ENCODE data around the gene PFKL. TPM values are rescaled to one million over a fixed set of nuclear protein-coding genes. Genes with fewer than 3 reads are reported as not detected.
A peak's percentile ranks its signal among the peaks of the same experiment; 100 is the strongest.

PFKL gene
- total RNA-seq, 1 donor from 2014 or later = 106 TPM

DNA sequence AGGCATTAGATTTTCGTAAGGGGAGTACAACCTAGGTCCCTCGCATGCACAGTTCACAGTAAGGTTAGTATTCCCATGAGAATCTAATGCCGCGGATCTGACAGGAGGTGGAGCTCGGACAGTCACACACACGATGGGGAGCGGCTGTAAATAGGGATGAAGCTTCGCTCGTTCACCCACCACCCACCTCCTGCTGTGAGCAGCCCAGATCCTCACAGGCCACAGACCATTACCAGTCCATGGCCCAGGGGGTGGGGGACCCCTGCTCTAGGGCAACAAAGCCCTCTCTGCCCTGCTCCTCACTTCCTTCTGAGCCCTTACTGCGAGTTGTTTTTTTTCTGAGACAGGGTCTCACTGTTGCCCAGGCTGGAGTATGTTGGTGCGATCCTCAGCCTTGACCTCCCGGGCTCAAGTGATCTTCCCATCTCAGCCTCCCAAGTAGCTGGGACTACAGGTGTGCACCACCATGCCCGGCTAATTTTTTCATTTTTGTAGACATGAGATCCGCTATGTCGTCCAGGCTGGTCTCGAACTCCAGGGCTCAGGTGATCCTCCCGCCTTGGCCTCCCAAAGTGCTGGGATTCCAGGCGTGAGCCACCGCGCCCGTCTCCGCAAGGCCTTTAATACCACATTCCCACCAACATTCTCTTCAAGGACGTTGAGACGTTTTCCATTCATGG, 74.9 kb downstream of the PFKL start:
- Histone ChIP-seq H3K9me3 (no peaks in the 10 kb centered on the region), H3K27ac (no peak overlapping the region), H3K4me3 (no peak overlapping the region), H3K27me3 (ENCODE audit: low read depth) (peaks cover 13% of the 10 kb centered on the region), H3K36me3 (no peaks in the 10 kb centered on the region), H3K4me1 (peaks cover 20% of the 10 kb centered on the region)
- intact Hi-C loops (cut with DNase I) = no loop called here
- DNase-seq (no peak), ATAC-seq (no peak)
- no peak for TF ChIP-seq CTCF (IDR thresholded peaks at IDR 0.05)

GRCh38 chr21:44375281-44375651, 75.4 kb downstream of the PFKL start:
- intact Hi-C loops (cut with DNase I) = no loop called here
- Histone ChIP-seq H3K36me3 (no peaks in the 10 kb centered on the region), H3K4me3 (no peak overlapping the region), H3K27me3 (ENCODE audit: low read depth) (peaks cover 13% of the 10 kb centered on the region), H3K27ac (no peak overlapping the region), H3K4me1 (peaks cover 16% of the 10 kb centered on the region), H3K9me3 (no peaks in the 10 kb centered on the region)
- peak; percentile 53 to 58 for ATAC-seq
- DNase-seq = peak; percentile 70
- TF ChIP-seq CTCF (IDR thresholded peaks at IDR 0.05) = no peak

DNA sequence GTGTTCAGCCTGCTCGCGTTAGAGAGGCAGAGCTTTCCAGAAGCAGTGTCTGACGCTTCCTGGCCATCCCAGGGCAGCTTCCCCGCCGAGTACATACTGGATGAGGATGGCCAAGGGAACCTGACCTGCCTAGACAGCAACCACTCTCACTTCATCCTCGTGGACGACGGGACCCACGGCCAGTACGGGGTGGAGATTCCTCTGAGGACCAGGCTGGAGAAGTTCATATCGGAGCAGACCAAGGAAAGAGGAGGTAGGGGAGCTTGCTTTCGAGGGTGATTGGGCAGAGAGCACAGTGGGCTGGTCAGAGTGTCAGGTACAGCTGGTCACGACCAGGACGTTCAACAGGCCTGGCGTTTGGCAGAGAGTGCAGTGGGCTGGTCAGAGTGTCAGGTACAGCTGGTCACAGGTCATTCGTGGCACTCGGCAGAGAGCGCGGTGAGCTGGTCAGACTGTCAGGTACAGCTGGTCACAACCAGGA, 75.9 kb downstream of the PFKL start:
- H3K4me3 ChIP-seq = no peak overlapping the region
- TF ChIP-seq CTCF (IDR thresholded peaks at IDR 0.05) = no peak
- H3K27ac ChIP-seq = no peak overlapping the region
- no peaks in the 10 kb centered on the region for H3K36me3 ChIP-seq
- H3K27me3 ChIP-seq (ENCODE audit: low read depth) = peaks cover 8% of the 10 kb centered on the region
- no peak for ATAC-seq
- no peak for DNase-seq
- H3K4me1 ChIP-seq = peaks cover 14% of the 10 kb centered on the region
- no peaks in the 10 kb centered on the region for H3K9me3 ChIP-seq
- intact Hi-C loops (cut with DNase I) = no loop called here

- intact Hi-C loops (cut with DNase I) = no loop called here
- ATAC-seq = no peak
- no peak for TF ChIP-seq CTCF (IDR thresholded peaks at IDR 0.05)
- Histone ChIP-seq H3K4me3 (no peak overlapping the region), H3K36me3 (no peaks in the 10 kb centered on the region), H3K4me1 (peaks cover 14% of the 10 kb centered on the region), H3K27ac (no peak overlapping the region), H3K9me3 (no peaks in the 10 kb centered on the region), H3K27me3 (ENCODE audit: low read depth) (peaks cover 6% of the 10 kb centered on the region)
- no peak for DNase-seq
Measured at GRCh38 chr21:44376606-44377005, 76.8 kb downstream of the PFKL start.

Other genes with a start within 250 kb of the PFKL start
- gene PWP2, start 192.7 kb upstream of the PFKL start, total RNA-seq = 10.9 TPM
- 37.1 TPM for gene GATD3, start 166.4 kb upstream of the PFKL start, total RNA-seq
- 11.6 TPM for gene ICOSLG, start 59.1 kb upstream of the PFKL start, total RNA-seq
- not detected for gene DNMT3L, start 38.2 kb upstream of the PFKL start, total RNA-seq
- gene AIRE, start 14.2 kb upstream of the PFKL start, total RNA-seq = not detected
- 20.3 TPM for gene CFAP410, start 39.3 kb downstream of the PFKL start, total RNA-seq
- gene TRPM2, start 53.6 kb downstream of the PFKL start, total RNA-seq = 17.9 TPM
- 4.0 TPM for gene LRRC3, start 155.5 kb downstream of the PFKL start, total RNA-seq
- not detected for gene KRTAP10-1, start 240.1 kb downstream of the PFKL start, total RNA-seq